Heart left ventricle (tissue), 16 donors: Measurements from ENCODE around the gene CAPN10. TPM values are rescaled to one million over a fixed set of nuclear protein-coding genes. Genes with fewer than 3 reads are reported as not detected.

Source experiments
- ATAC-seq, 4 donors: fragments of 200-7000 bp; cut with Tn5 transposase; one replicate each; pipeline ENCODE4 v1.9.1; 2020 to 2022; ENCODE audit warnings: moderate library complexity in 4 of 4, mild to moderate bottlenecking in 3 of 4, moderate number of reproducible peaks in 1 of 4
- DNase-seq, 5 donors: peaks; one replicate each; pipeline ENCODE4 v3.0.0-alpha.2; 2020
- H3K27ac ChIP-seq, 12 donors: fragments of 200-600 bp; sonication (generic) in 4 of 12; one replicate each; pipeline versions ENCODE4 v1.5.0 to v1.8.0; 2016 to 2022; ENCODE audit warnings: mild to moderate bottlenecking in 2 of 12
- H3K27me3 ChIP-seq, 9 donors: fragments of 200-600 bp; sonication (generic) in 2 of 9; one replicate each; pipeline versions ENCODE4 v1.5.1 to v1.8.0; 2016 to 2022; ENCODE audit warnings: mild to moderate bottlenecking in 3 of 9
- H3K36me3 ChIP-seq, 9 donors: fragments of 200-600 bp; sonication (generic) in 2 of 9; one replicate each; pipeline versions ENCODE4 v1.5.0 to v1.8.0; 2018 to 2022; ENCODE audit warnings: mild to moderate bottlenecking in 2 of 9
- H3K4me1 ChIP-seq, 12 donors: fragments of 200-600 bp; sonication (generic) in 4 of 12; one replicate each; pipeline versions ENCODE4 v1.5.0 to v1.8.0; 2016 to 2022; ENCODE audit warnings: mild to moderate bottlenecking in 3 of 12
- H3K4me3 ChIP-seq, 12 donors: fragments of 200-600 bp; sonication (generic) in 4 of 12; one replicate each; pipeline versions ENCODE4 v1.5.0 to v1.8.0; 2017 to 2022; ENCODE audit warnings: mild to moderate bottlenecking in 9 of 12, moderate library complexity in 4 of 12
- H3K9me3 ChIP-seq, 12 donors: fragments of 200-600 bp; sonication (generic) in 4 of 12; one replicate each; pipeline versions ENCODE4 v1.5.0 to v1.8.0; 2016 to 2022; ENCODE audit warnings: mild to moderate bottlenecking in 1 of 12
- CTCF ChIP-seq, 12 donors: fragments of 200-600 bp; sonication (generic) in 4 of 12; IDR thresholded peaks; one replicate each; pipeline versions ENCODE4 v1.5.0 to v1.8.0; 2018 to 2022; ENCODE audit warnings: antibody characterized with exemption in 12 of 12, mild to moderate bottlenecking in 5 of 12
- POLR2A ChIP-seq, 2 donors: fragments of 450-650 bp; IDR thresholded peaks; one replicate each; pipeline ENCODE4 v1.6.1; 2017; ENCODE audit warnings: antibody characterized with exemption in 2 of 2, mild to moderate bottlenecking in 2 of 2, moderate library complexity in 2 of 2
- WGBS, 4 donors: extraction: QIAGEN DNeasy Blood & Tissue Kit in 2 of 4; methylation state at CpG; one replicate each; pipeline versions ENCODE4 v1.1.5 to v1.1.7; 2013 to 2018; 5-methylcytosine and 5-hydroxymethylcytosine counted together
- intact Hi-C, 10 donors: fragments of 100-400 bp; cut with DNase I; formaldehyde crosslinking; loops; one replicate each; pipeline versions ENCODE4 v1.11.1 to v1.14.2; 2022
- polyA plus RNA-seq, 2 donors: library from polyadenylated mRNA; stranded (reverse); fragments of 200-250 nt; gene quantifications; one replicate each; pipeline ENCODE4 v1.2.3, GENCODE V29; 2013
- total RNA-seq, 9 donors: library from RNA; depleted of rRNA in 2 of 9; stranded (reverse); fragments of >200 nt in 2 of 9; fragmentation: NEBNext Ultra II Directional in 3 of 9; extraction: Animal tissue kit (Norgen Biotek cat#: 25700) in 3 of 9; gene quantifications; one replicate each; pipeline versions ENCODE4 v1.1.0 to v1.2.4, GENCODE V29; 2016 to 2023
- donor health status: ischemic (EF 13 %, LVEDD 7.1; RV severe dilation, severe dysfunction).
- donor health status: healthy with polysubstance abuse.
- donor health status: DM: no; HTN: yes; CAD: no.
- donor health status: DM: no; HTN: no; CAD: no.
- donor health status: ischemic (EF 25% LVEDD 6.9; RV normal size, moderate dysfunction).
- donor health status: ischemic (EF 25% LVEDD 5.7; RV mildly dilated, moderate dysfunction).
- donor health status: healthy.
- donor health status: DM: yes; HTN: yes; CAD: no.
- donor health status: ischemic (EF 35%, LVEDD 5.7; RV mildly dilated, moderate dysfunction).
- donor health status: nonischemic (EF 11% LVEDD 7.7; RV severe dilation, severe dysfunction).
- donor health status: DM: yes; HTN: yes; CAD: no.
- donor health status: PGD.
- donor health status: ischemic (EF 29% LVEDD 5.4; RV normal size, mild dysfunction).
- donor health status: nonischemic (EF 23%, LVEDD 6.1; RV moderate dilation, normal function).

The CAPN10 gene
- total and polyA plus RNA-seq, 11 donors = 14.9 to 39.7 (median 21.9) TPM

- WGBS, 4 donors = 96 to 100% (median 100%) methylated on average over 1 of the region's 1 CpG; no CpG with 5 or more reads in 1 of the 4 donors
- DNase-seq (peak in 1 of 5 donors; percentile 13), ATAC-seq (no peak)
- TF ChIP-seq CTCF (IDR thresholded peaks at IDR 0.05) = no peak
- no peak for TF ChIP-seq POLR2A (IDR thresholded peaks at IDR 0.05)
- H3K4me1 ChIP-seq = peaks cover 0 to 1% (median 0%) of the 10 kb centered on the region in 12 donors
- H3K27me3 ChIP-seq = no peaks in the 10 kb centered on the region
- peaks cover 0 to 9% (median 0%) of the 10 kb centered on the region in 12 donors for H3K9me3 ChIP-seq
- H3K36me3 ChIP-seq = no peaks in the 10 kb centered on the region
- H3K4me3 ChIP-seq = no peak overlapping the region
- H3K27ac ChIP-seq = no peak overlapping the region
- intact Hi-C loops = no loop called here
Measured at GRCh38 chr2:240632306-240632721, 45.8 kb downstream of the CAPN10 start.

GRCh38 chr2:240635121-240635997, 48.8 kb downstream of the CAPN10 start:
- Histone ChIP-seq H3K27me3 (no peaks in the 10 kb centered on the region), H3K27ac (no peak overlapping the region), H3K9me3 (peaks cover 0 to 9% (median 0%) of the 10 kb centered on the region in 12 donors), H3K4me3 (no peak overlapping the region), H3K4me1 (no peaks in the 10 kb centered on the region), H3K36me3 (no peaks in the 10 kb centered on the region)
- ATAC-seq (peak in 1 of 4 donors; percentile 19), DNase-seq (peak in 2 of 5 donors; percentile 16 to 48)
- TF ChIP-seq POLR2A (IDR thresholded peaks at IDR 0.05) (no peak), CTCF (IDR thresholded peaks at IDR 0.05) (no peak)
- 75 to 84% (median 76%) methylated on average over 4 to 6 of the region's 6 CpGs for WGBS, 4 donors
- intact Hi-C loops = no loop called here

GRCh38 chr2:240635998-240636547, 49.5 kb downstream of the CAPN10 start:
- DNase-seq (no peak), ATAC-seq (no peak)
- H3K4me3 ChIP-seq = no peak overlapping the region
- TF ChIP-seq CTCF (IDR thresholded peaks at IDR 0.05) (no peak), POLR2A (IDR thresholded peaks at IDR 0.05) (no peak)
- H3K4me1 ChIP-seq = no peaks in the 10 kb centered on the region
- peaks cover 0 to 9% (median 0%) of the 10 kb centered on the region in 12 donors for H3K9me3 ChIP-seq
- WGBS, 4 donors = 61 to 92% (median 70%) methylated on average over 2 to 3 of the region's 3 CpGs
- intact Hi-C loops = no loop called here
- no peaks in the 10 kb centered on the region for H3K27me3 ChIP-seq
- no peaks in the 10 kb centered on the region for H3K36me3 ChIP-seq
- H3K27ac ChIP-seq = no peak overlapping the region

GRCh38 chr2:240636563-240637115, 50.1 kb downstream of the CAPN10 start:
- H3K36me3 ChIP-seq = no peaks in the 10 kb centered on the region
- no peaks in the 10 kb centered on the region for H3K4me1 ChIP-seq
- H3K4me3 ChIP-seq = no peak overlapping the region
- H3K9me3 ChIP-seq = peaks cover 0 to 9% (median 0%) of the 10 kb centered on the region in 12 donors
- no peak for ATAC-seq
- DNase-seq = peak in 2 of 5 donors; percentile 11 to 48
- H3K27me3 ChIP-seq = no peaks in the 10 kb centered on the region
- 77 to 82% (median 79%) methylated on average over 8 to 11 of the region's 11 CpGs for WGBS, 4 donors
- H3K27ac ChIP-seq = no peak overlapping the region
- intact Hi-C loops = no loop called here
- TF ChIP-seq POLR2A (IDR thresholded peaks at IDR 0.05) (no peak), CTCF (IDR thresholded peaks at IDR 0.05) (no peak)
